Activated B cell treated with CpG ODN at 0.5 μM for 24 hours (primary cell): ENCODE measurements around the gene CDKAL1. TPM values are rescaled to one million over a fixed set of nuclear protein-coding genes. Genes with fewer than 3 reads are reported as not detected.

ENCODE experiments used
- ATAC-seq: fragments of 200-7000 bp; cut with Tn5 transposase; one replicate; pipeline ENCODE4 v1.10.0; 2021; ENCODE audit warnings: low read depth, mild to moderate bottlenecking, moderate library complexity
- CTCF ChIA-PET: fragments of 350-600 bp; sonication (Branson Sonifier 250); formaldehyde crosslinking; loops from one replicate; lab custom pipeline; 2021; ENCODE audit warnings: antibody characterized with exemption; lab: Charles Lee
- POLR2A ChIA-PET: fragments of 350-600 bp; sonication (Branson Sonifier 250); formaldehyde crosslinking; loops from one replicate; lab custom pipeline; 2021; ENCODE audit warnings: antibody characterized with exemption; lab: Charles Lee
- DNase-seq: peaks from one replicate; pipeline ENCODE4 v3.0.0; 2022
- H3K27ac Mint-ChIP-seq: one replicate; pipeline ENCODE4 v1.8.0; 2020; ENCODE audit warnings: mixed read lengths
- H3K27me3 Mint-ChIP-seq: one replicate; pipeline ENCODE4 v1.8.0; 2021; ENCODE audit warnings: mixed read lengths
- H3K36me3 Mint-ChIP-seq: one replicate; pipeline ENCODE4 v1.8.0; 2021; ENCODE audit warnings: low read depth, mixed read lengths
- H3K4me1 Mint-ChIP-seq: one replicate; pipeline ENCODE4 v1.8.0; 2021; ENCODE audit warnings: mixed read lengths
- H3K4me3 Mint-ChIP-seq: one replicate; pipeline ENCODE4 v1.8.0; 2020; ENCODE audit warnings: mild to moderate bottlenecking, mixed read lengths
- H3K9me3 Mint-ChIP-seq: one replicate; pipeline ENCODE4 v1.8.0; 2020; ENCODE audit warnings: mixed read lengths
- CTCF ChIP-seq: fragments of 200-600 bp; IDR thresholded peaks from one replicate; pipeline ENCODE4 v1.8.0; 2022; ENCODE audit warnings: antibody characterized with exemption, mild to moderate bottlenecking
- intact Hi-C: fragments of 100-400 bp; cut with micrococcal nuclease; formaldehyde crosslinking; loops from one replicate; pipeline ENCODE4 v1.15.1; 2024
- total RNA-seq: library from RNA; stranded (reverse); gene quantifications from 2 replicates; pipeline ENCODE4 v1.2.3, GENCODE V29; 2022

Gene CDKAL1
- total RNA-seq, 1 donor from 2014 or later: 31.9 TPM

- ChIA-PET POLR2A (no interaction called here), CTCF (no interaction called here)
- Mint-ChIP-seq H3K27me3 (no peaks in the 10 kb centered on the region), H3K27ac (no peak overlapping the region), H3K4me1 (no peaks in the 10 kb centered on the region), H3K9me3 (peaks cover 2% of the 10 kb centered on the region), H3K36me3 (peaks cover 25% of the 10 kb centered on the region), H3K4me3 (no peak overlapping the region)
- ATAC-seq: no peak
- DNase-seq: no peak
- intact Hi-C loops: no loop called here
- no peak for TF ChIP-seq CTCF
These were observed 223.5 kb downstream of the CDKAL1 start for GRCh38 chr6:20757761-20758160.

- no peak for TF ChIP-seq CTCF
- H3K36me3 Mint-ChIP-seq: peaks cover 16% of the 10 kb centered on the region
- no peak overlapping the region for H3K4me3 Mint-ChIP-seq
- CTCF ChIA-PET: no interaction called here
- no peaks in the 10 kb centered on the region for H3K27me3 Mint-ChIP-seq
- H3K4me1 Mint-ChIP-seq: no peaks in the 10 kb centered on the region
- intact Hi-C loops: no loop called here
- POLR2A ChIA-PET: no interaction called here
- ATAC-seq (no peak), DNase-seq (no peak)
- H3K9me3 Mint-ChIP-seq: no peaks in the 10 kb centered on the region
- H3K27ac Mint-ChIP-seq: no peak overlapping the region
These were observed 229.0 kb downstream of the CDKAL1 start for GRCh38 chr6:20763296-20763695.

- peaks cover 4% of the 10 kb centered on the region for H3K4me1 Mint-ChIP-seq
- ChIA-PET CTCF (no interaction called here), POLR2A (no interaction called here)
- no peak overlapping the region for H3K27ac Mint-ChIP-seq
- H3K4me3 Mint-ChIP-seq: no peak overlapping the region
- intact Hi-C loops: no loop called here
- no peaks in the 10 kb centered on the region for H3K9me3 Mint-ChIP-seq
- ATAC-seq (no peak), DNase-seq (no peak)
- H3K27me3 Mint-ChIP-seq: no peaks in the 10 kb centered on the region
- peaks cover 20% of the 10 kb centered on the region for H3K36me3 Mint-ChIP-seq
- TF ChIP-seq CTCF: no peak
These were observed 235.4 kb downstream of the CDKAL1 start for GRCh38 chr6:20769631-20770030.

GRCh38 chr6:20770773-20771172, 236.5 kb downstream of the CDKAL1 start:
- POLR2A ChIA-PET: no interaction called here
- peaks cover 20% of the 10 kb centered on the region for H3K36me3 Mint-ChIP-seq
- intact Hi-C loops: no loop called here
- no peak overlapping the region for H3K4me3 Mint-ChIP-seq
- no peak for ATAC-seq
- H3K4me1 Mint-ChIP-seq: peaks cover 4% of the 10 kb centered on the region
- DNase-seq: no peak
- no peaks in the 10 kb centered on the region for H3K9me3 Mint-ChIP-seq
- TF ChIP-seq CTCF: no peak
- no peaks in the 10 kb centered on the region for H3K27me3 Mint-ChIP-seq
- no peak overlapping the region for H3K27ac Mint-ChIP-seq
- CTCF ChIA-PET: no interaction called here

- no peak for TF ChIP-seq CTCF
- DNase-seq (no peak), ATAC-seq (no peak)
- ChIA-PET CTCF (no interaction called here), POLR2A (no interaction called here)
- H3K36me3 Mint-ChIP-seq: peaks cover 20% of the 10 kb centered on the region
- intact Hi-C loops: no loop called here
- no peaks in the 10 kb centered on the region for H3K9me3 Mint-ChIP-seq
- no peaks in the 10 kb centered on the region for H3K27me3 Mint-ChIP-seq
- peaks cover 4% of the 10 kb centered on the region for H3K4me1 Mint-ChIP-seq
- no peak overlapping the region for H3K27ac Mint-ChIP-seq
- no peak overlapping the region for H3K4me3 Mint-ChIP-seq
These were observed 237.2 kb downstream of the CDKAL1 start for GRCh38 chr6:20771409-20771808.
